ENCODE results near the gene ANKRD18A.
"Not testable (repeated sequence)": the region's sequence is repeated elsewhere in the genome, so short reads cannot be mapped to it uniquely, and the experiment has no call there.

Gene ANKRD18A

GRCh38 chr9:38595117-38595516 is 25.3 kb downstream of the ANKRD18A start:
- not testable (repeated sequence) for H3F3A ChIP-seq (ENCODE audit: insufficient read depth, low read length); H3K79me2 ChIP-seq (ENCODE audit: insufficient read depth, low read length); H2AFZ ChIP-seq (ENCODE audit: low read length); H3K27me3 ChIP-seq (ENCODE audit: insufficient read depth, low read length); H4K20me1 ChIP-seq (ENCODE audit: insufficient read depth, low read length); H3K9ac ChIP-seq (ENCODE audit: low read length); H3K9me2 ChIP-seq (ENCODE audit: low read depth, low read length); H3K4me1 ChIP-seq (ENCODE audit: insufficient read depth, low read length, severe bottlenecking); H3K36me3 ChIP-seq (ENCODE audit: insufficient read depth, low read length); H3K27ac ChIP-seq (ENCODE audit: low read depth, low read length, poor library complexity, severe bottlenecking); H3K4me2 ChIP-seq (ENCODE audit: low read length); H3K4me3 ChIP-seq (ENCODE audit: low read depth, low read length, poor library complexity, severe bottlenecking); H3K9me3 ChIP-seq (ENCODE audit: low read length)

DNA sequence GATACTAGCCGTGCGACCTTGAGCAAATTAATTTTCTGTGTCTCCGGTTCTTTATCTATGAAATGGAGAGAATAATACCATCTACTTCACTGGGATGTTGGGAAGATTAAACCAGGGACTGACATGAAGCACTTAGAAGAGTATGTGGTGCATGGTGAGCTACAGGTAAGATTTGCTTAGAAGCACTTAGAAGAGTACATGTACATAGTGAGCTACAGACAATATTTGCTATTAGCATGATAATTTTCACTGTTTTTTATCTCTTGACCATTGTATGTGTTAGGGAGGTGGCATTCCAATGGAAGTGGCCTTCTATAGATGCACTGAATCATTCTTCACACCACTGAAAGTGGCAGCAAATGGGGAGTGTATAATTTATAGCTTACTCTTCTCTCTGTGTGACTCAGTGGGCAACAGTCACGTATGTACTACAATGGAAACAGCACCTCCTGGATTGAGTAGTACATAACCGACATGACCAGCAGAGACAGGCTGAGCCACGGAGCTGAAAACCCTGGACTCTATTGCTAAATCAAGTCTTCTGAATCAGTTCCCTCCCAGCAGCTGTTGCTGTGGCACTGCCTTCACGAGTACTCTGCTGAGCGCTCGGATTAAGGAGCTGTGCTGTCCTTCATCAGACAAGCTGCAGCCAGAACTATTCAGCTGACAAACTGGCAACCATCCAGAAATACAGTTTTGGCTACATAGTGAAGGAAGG is 28.9 kb downstream of the ANKRD18A start:
- H2AFZ ChIP-seq (ENCODE audit: low read length) = not testable (repeated sequence)

GRCh38 chr9:38583765-38584164 is 36.6 kb downstream of the ANKRD18A start:
- H3K27ac ChIP-seq (ENCODE audit: low read depth, low read length, poor library complexity, severe bottlenecking); H3K9ac ChIP-seq (ENCODE audit: low read length); H4K20me1 ChIP-seq (ENCODE audit: insufficient read depth, low read length); H3K27me3 ChIP-seq (ENCODE audit: insufficient read depth, low read length); H3K4me1 ChIP-seq (ENCODE audit: insufficient read depth, low read length, severe bottlenecking); H3K9me3 ChIP-seq (ENCODE audit: low read length); H3F3A ChIP-seq (ENCODE audit: insufficient read depth, low read length); H2AFZ ChIP-seq (ENCODE audit: low read length); H3K9me2 ChIP-seq (ENCODE audit: low read depth, low read length); H3K4me2 ChIP-seq (ENCODE audit: low read length); H3K79me2 ChIP-seq (ENCODE audit: insufficient read depth, low read length); H3K36me3 ChIP-seq (ENCODE audit: insufficient read depth, low read length); H3K4me3 ChIP-seq (ENCODE audit: low read depth, low read length, poor library complexity, severe bottlenecking): not testable (repeated sequence)

More for the DNA sequence above, 28.9 kb downstream of the ANKRD18A start:
- not testable (repeated sequence) for H3F3A ChIP-seq (ENCODE audit: insufficient read depth, low read length); H3K27ac ChIP-seq (ENCODE audit: low read depth, low read length, poor library complexity, severe bottlenecking); H4K20me1 ChIP-seq (ENCODE audit: insufficient read depth, low read length); H3K9ac ChIP-seq (ENCODE audit: low read length); H3K9me2 ChIP-seq (ENCODE audit: low read depth, low read length); H3K9me3 ChIP-seq (ENCODE audit: low read length); H3K4me1 ChIP-seq (ENCODE audit: insufficient read depth, low read length, severe bottlenecking); H3K79me2 ChIP-seq (ENCODE audit: insufficient read depth, low read length); H3K27me3 ChIP-seq (ENCODE audit: insufficient read depth, low read length); H3K36me3 ChIP-seq (ENCODE audit: insufficient read depth, low read length); H3K4me3 ChIP-seq (ENCODE audit: low read depth, low read length, poor library complexity, severe bottlenecking); H3K4me2 ChIP-seq (ENCODE audit: low read length)

GRCh38 chr9:38580112-38580511 is 40.3 kb downstream of the ANKRD18A start:
- not testable (repeated sequence) for H2AFZ ChIP-seq (ENCODE audit: low read length); H3K27me3 ChIP-seq (ENCODE audit: insufficient read depth, low read length); H3K4me3 ChIP-seq (ENCODE audit: low read depth, low read length, poor library complexity, severe bottlenecking); H3K9me3 ChIP-seq (ENCODE audit: low read length); H3K4me2 ChIP-seq (ENCODE audit: low read length); H4K20me1 ChIP-seq (ENCODE audit: insufficient read depth, low read length); H3F3A ChIP-seq (ENCODE audit: insufficient read depth, low read length); H3K27ac ChIP-seq (ENCODE audit: low read depth, low read length, poor library complexity, severe bottlenecking); H3K36me3 ChIP-seq (ENCODE audit: insufficient read depth, low read length); H3K4me1 ChIP-seq (ENCODE audit: insufficient read depth, low read length, severe bottlenecking); H3K79me2 ChIP-seq (ENCODE audit: insufficient read depth, low read length); H3K9ac ChIP-seq (ENCODE audit: low read length); H3K9me2 ChIP-seq (ENCODE audit: low read depth, low read length)

- H3K4me1 ChIP-seq (ENCODE audit: insufficient read depth, low read length, severe bottlenecking); H3F3A ChIP-seq (ENCODE audit: insufficient read depth, low read length); H3K9me2 ChIP-seq (ENCODE audit: low read depth, low read length); H3K27ac ChIP-seq (ENCODE audit: low read depth, low read length, poor library complexity, severe bottlenecking); H4K20me1 ChIP-seq (ENCODE audit: insufficient read depth, low read length); H3K9me3 ChIP-seq (ENCODE audit: low read length); H3K4me2 ChIP-seq (ENCODE audit: low read length); H3K4me3 ChIP-seq (ENCODE audit: low read depth, low read length, poor library complexity, severe bottlenecking); H3K27me3 ChIP-seq (ENCODE audit: insufficient read depth, low read length); H2AFZ ChIP-seq (ENCODE audit: low read length); H3K36me3 ChIP-seq (ENCODE audit: insufficient read depth, low read length); H3K79me2 ChIP-seq (ENCODE audit: insufficient read depth, low read length); H3K9ac ChIP-seq (ENCODE audit: low read length): not testable (repeated sequence)
Observed at GRCh38 chr9:38576181-38576580, 44.2 kb downstream of the ANKRD18A start.

GRCh38 chr9:38566048-38566447 is 54.3 kb downstream of the ANKRD18A start:
- H4K20me1 ChIP-seq (ENCODE audit: insufficient read depth, low read length); H3K4me2 ChIP-seq (ENCODE audit: low read length); H2AFZ ChIP-seq (ENCODE audit: low read length); H3K27ac ChIP-seq (ENCODE audit: low read depth, low read length, poor library complexity, severe bottlenecking); H3F3A ChIP-seq (ENCODE audit: insufficient read depth, low read length); H3K4me3 ChIP-seq (ENCODE audit: low read depth, low read length, poor library complexity, severe bottlenecking); H3K9ac ChIP-seq (ENCODE audit: low read length); H3K9me3 ChIP-seq (ENCODE audit: low read length); H3K36me3 ChIP-seq (ENCODE audit: insufficient read depth, low read length); H3K27me3 ChIP-seq (ENCODE audit: insufficient read depth, low read length); H3K79me2 ChIP-seq (ENCODE audit: insufficient read depth, low read length); H3K9me2 ChIP-seq (ENCODE audit: low read depth, low read length); H3K4me1 ChIP-seq (ENCODE audit: insufficient read depth, low read length, severe bottlenecking): not testable (repeated sequence)

DNA sequence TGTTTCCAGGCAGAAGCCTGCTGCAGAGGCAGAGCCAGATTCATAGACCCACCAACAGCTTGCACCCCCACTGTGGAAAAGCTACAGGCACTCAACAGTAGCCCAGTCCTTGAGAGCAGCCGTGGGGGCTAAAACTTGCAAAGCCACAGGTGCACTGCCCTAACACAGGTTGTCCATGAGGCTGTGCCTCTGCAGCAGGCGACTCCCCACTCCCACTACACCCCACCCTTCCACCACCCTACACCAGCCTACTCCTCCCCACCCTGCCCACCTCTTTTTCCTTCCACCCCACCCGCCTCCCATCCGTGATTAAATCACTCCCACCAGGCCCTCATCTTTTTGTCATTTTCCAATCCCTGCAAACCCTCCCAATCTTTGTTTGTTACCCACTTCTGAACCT is 55.2 kb downstream of the ANKRD18A start:
- not testable (repeated sequence) for H3K27ac ChIP-seq (ENCODE audit: low read depth, low read length, poor library complexity, severe bottlenecking); H3K9ac ChIP-seq (ENCODE audit: low read length); H3K79me2 ChIP-seq (ENCODE audit: insufficient read depth, low read length); H3K4me3 ChIP-seq (ENCODE audit: low read depth, low read length, poor library complexity, severe bottlenecking); H3K4me2 ChIP-seq (ENCODE audit: low read length); H3K36me3 ChIP-seq (ENCODE audit: insufficient read depth, low read length); H3F3A ChIP-seq (ENCODE audit: insufficient read depth, low read length); H4K20me1 ChIP-seq (ENCODE audit: insufficient read depth, low read length); H2AFZ ChIP-seq (ENCODE audit: low read length); H3K9me3 ChIP-seq (ENCODE audit: low read length); H3K4me1 ChIP-seq (ENCODE audit: insufficient read depth, low read length, severe bottlenecking); H3K27me3 ChIP-seq (ENCODE audit: insufficient read depth, low read length); H3K9me2 ChIP-seq (ENCODE audit: low read depth, low read length)

DNA sequence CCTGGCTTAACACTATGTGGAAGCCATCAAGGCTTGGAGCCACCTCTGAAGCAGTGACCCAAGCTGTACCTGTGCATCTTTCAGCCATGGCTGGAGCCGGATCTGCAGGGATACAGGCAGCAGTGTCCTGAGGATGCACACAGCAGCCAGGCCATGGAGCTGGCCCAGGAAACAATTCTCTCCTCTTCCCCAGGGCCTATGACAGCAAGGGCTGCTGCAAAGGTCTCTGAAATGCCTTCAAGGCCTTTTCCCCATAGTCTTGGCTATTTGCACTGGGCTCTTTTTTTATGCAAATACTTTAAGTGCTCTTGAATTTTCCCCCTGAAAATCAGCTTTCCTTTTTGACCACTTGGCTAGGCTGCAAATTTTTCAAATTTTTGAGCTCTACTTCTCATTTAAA is 56.5 kb downstream of the ANKRD18A start:
- not testable (repeated sequence) for H3K9ac ChIP-seq (ENCODE audit: low read length); H3F3A ChIP-seq (ENCODE audit: insufficient read depth, low read length); H3K9me2 ChIP-seq (ENCODE audit: low read depth, low read length)

More for the DNA sequence above, 56.5 kb downstream of the ANKRD18A start:
- not testable (repeated sequence) for H3K79me2 ChIP-seq (ENCODE audit: insufficient read depth, low read length); H3K27me3 ChIP-seq (ENCODE audit: insufficient read depth, low read length); H3K4me1 ChIP-seq (ENCODE audit: insufficient read depth, low read length, severe bottlenecking); H3K27ac ChIP-seq (ENCODE audit: low read depth, low read length, poor library complexity, severe bottlenecking); H2AFZ ChIP-seq (ENCODE audit: low read length); H3K4me3 ChIP-seq (ENCODE audit: low read depth, low read length, poor library complexity, severe bottlenecking); H3K4me2 ChIP-seq (ENCODE audit: low read length); H4K20me1 ChIP-seq (ENCODE audit: insufficient read depth, low read length); H3K9me3 ChIP-seq (ENCODE audit: low read length); H3K36me3 ChIP-seq (ENCODE audit: insufficient read depth, low read length)

All from OCI-LY1 (cell line).